GM12874 (cell line): ENCODE data around the gene DIP2C.

ENCODE experiments used
- TF ChIP-seq, protein P1 (sequence below): IDR thresholded peaks from 2 replicates; pipeline ENCODE4 v1.5.1; 2011; ENCODE audit warnings: low read depth, mild to moderate bottlenecking, control low read depth, low read length, moderate library complexity; ENCODE audit not compliant: insufficient read depth

DIP2C gene

DNA sequence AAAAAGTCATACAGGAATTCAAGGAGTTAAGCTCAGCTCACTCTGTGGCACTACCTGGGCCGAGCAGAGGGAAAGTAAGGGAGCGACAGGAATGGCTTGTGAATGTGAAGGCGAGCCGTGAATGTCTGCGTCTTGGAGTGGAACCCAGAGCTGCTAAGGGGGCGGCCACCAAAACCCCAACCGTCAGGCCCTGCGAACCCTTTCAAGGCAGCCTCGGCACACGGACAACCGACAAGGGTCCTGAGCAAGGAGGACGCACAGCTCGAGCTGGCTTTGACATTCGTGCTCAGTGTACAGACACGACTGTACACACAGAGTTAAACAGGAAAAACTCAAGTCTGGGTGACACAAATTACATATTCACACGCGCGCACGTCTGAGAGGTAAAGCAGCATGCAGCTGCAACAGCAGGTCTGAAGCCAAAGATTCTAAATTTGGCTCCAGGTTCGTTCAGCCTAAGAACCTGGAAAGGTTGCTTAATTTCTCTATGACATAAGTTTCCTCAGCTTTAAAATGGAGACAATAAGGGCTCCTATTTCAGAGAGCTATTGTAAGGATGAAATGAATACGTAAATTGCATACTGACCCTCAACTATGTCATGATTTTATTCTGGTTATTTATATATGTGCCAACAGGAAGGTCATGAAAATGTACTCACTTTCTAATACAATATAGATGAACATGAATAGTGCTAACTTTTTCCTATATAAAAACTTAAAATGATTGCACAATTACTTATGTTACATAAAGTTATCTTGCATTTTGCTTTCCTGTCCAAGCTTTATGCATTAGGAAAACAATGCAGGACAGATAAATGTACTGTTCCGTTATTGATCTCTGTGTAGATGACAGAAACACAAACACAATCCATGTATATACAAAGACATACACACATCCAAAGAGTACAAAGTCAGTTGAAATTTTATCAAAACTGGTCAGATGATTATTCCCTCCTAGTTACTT, 361.3 kb downstream of the DIP2C start:
- TF ChIP-seq, protein P1, sequence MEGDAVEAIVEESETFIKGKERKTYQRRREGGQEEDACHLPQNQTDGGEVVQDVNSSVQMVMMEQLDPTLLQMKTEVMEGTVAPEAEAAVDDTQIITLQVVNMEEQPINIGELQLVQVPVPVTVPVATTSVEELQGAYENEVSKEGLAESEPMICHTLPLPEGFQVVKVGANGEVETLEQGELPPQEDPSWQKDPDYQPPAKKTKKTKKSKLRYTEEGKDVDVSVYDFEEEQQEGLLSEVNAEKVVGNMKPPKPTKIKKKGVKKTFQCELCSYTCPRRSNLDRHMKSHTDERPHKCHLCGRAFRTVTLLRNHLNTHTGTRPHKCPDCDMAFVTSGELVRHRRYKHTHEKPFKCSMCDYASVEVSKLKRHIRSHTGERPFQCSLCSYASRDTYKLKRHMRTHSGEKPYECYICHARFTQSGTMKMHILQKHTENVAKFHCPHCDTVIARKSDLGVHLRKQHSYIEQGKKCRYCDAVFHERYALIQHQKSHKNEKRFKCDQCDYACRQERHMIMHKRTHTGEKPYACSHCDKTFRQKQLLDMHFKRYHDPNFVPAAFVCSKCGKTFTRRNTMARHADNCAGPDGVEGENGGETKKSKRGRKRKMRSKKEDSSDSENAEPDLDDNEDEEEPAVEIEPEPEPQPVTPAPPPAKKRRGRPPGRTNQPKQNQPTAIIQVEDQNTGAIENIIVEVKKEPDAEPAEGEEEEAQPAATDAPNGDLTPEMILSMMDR = no peak

DNA sequence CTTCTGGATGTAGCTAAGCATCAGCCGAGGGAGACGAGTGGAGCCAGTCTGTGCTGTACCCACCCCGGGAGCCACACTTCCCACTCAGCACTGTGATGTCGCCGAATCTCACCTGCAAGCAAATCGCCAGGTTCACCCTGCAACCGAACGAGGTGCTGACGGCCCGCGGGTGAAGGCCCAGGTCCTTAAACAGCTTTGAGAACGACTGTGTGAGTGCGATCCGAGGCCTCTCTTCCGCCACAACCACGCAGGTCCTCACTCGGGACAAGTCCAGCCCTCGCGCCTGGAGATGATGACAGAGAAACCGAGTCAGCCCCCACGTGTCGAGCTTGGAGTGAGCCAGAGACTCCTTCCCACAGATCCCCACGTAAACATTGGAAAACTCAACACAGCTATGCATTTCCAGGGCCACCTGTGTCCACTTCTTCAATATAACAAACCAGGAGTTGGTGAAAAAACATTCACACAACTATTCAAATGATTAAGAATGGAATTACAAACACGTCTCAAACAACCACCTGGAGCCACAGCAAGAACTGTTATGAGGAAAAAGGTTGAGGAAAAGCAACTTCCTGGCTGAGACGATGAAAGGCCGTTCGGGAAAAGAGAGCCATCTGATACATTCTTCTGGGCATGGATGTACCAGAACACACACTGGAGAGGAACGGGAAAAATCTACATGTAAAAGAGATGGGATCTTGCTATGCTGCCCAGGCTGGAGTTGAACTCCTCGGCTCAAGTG, 362.4 kb downstream of the DIP2C start:
- TF ChIP-seq, protein P1 = no peak

DNA sequence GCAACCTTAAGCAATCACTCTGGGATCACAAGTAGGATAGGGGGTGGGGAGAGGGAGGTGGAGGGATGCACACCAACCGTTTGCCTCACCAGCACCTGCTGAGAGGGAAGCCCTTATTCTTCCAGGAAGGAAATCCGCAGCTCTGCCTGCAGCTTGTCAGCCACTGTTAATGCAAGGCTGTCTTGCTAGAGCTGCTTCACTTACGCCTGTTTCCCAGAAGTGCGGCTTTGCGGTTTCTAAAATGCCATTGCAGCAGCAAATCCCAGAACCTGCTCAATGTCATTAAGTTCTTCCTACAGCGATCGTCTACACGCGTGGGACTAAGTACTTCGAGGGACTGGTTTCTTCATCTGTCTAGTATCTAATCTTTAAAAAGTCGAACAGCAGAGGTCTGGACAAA, 363.1 kb downstream of the DIP2C start:
- TF ChIP-seq, protein P1 = no peak

DNA sequence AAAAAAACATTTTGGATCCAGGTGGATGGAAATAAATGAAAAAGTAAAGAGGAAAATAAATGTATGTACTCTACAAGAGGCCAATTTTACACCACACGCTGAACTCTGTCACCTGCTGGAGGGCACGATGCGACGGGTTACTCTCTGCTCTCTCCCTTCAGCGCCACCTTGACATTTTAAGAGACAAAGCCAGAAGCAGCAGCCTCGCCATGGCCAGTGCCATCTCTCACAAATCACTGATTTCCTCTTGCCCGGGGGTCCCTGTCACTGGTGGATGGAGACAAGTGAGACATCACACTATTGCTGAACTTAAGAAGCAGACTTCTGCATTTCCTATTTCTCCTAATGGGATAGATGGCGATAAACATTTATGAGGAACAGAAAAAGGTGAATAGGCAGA, 364.2 kb downstream of the DIP2C start:
- TF ChIP-seq, protein P1 = no peak

DNA sequence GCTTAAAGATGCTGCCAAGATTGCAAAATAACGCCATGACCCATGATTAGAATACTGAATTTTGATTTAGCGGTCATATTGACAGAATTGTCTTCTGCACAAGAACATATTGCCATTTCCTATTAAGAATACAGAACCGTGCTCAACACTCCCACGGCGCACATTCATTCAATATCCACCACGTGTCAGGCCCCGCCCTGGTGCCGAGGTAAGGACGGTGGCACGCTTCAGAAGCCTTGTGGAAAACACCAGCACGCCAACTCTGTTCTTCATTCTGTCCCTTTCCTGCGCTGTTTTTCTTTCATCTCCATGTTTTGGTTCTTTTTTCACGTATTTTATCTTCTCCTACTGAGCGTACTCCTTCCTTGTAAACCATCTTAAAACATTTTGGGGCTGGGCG, 364.9 kb downstream of the DIP2C start:
- TF ChIP-seq, protein P1 = no peak

DNA sequence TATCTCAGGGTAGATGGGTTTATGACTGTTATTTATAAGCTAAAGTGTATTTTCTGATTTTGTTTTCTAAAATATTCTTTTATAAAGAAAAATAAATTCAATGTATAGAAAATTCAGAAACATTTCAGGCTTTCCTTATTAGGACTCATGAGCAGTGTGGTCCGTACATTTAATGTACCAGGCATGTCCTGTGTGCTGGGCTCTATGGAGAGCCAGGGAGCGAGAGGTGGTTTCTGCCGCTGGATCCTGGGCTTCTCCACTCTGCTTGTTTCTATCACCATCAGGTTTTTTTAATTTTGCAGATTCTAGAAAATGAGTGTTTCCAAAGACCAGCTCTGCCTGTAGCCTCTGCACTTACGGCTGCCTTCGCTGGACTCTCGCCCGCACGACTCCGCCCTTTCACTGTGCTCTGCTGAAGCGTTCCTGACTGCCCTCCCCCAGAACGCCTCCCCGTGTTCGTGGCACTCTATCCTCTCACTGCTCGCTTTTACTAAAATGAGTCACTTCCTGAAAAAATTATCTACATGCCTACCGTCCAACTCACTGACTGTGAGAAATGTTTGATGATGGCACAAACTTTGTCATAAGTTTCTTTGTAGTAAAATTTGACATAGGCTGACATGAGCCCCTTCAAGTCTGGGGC, 365.7 kb downstream of the DIP2C start:
- TF ChIP-seq, protein P1 = no peak

DNA sequence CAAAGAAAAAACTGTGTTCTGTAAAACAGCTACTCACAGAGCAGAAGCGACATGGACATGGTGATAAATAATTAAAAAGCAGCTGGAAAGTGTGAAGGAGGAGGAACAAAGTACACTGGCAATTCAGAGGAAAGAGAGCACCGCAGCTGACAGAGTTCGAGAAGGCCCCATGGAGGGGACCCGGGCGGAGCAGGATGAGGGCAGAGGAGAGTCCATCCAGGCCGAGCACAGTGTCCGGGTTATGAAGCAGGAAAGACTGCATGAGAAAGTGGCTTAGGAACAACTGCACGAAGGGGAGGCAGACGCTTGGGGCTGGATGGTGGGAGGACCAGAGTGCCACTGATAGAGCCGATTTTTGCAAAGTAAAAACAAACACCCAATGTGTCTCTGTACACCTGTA, 368.7 kb downstream of the DIP2C start:
- TF ChIP-seq, protein P1 = no peak
